ENCODE results near the gene SLC26A6.

The SLC26A6 gene

DNA sequence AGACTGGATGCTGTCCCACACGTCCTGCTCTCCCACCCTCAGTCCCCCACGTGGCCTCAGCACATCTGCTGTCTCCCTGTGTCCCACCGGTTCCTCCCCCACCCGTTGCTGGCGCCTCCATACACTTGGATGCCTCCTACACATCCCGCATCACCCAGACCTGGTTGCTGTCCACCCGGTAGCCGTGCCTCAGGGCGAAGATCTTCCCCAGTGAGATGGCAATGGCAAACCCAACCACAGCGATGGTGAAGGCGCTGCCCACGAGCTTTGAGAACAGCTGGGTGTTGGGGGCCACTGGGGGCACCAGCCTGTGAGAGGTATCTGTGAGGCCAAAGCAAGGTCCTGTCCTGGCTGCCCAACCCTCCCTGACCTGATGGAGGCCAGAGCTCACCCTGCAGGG, 4.4 kb downstream of the SLC26A6 start:
- DNase-seq: no peak

GRCh38 chr3:48630407-48630806, 4.9 kb downstream of the SLC26A6 start:
- no peak for DNase-seq

GRCh38 chr3:48629894-48630293, 5.4 kb downstream of the SLC26A6 start:
- no peak for DNase-seq

- DNase-seq: no peak
Measured at GRCh38 chr3:48628277-48629017, 6.8 kb downstream of the SLC26A6 start.

- no peak for DNase-seq
Measured at GRCh38 chr3:48625600-48625999, 9.7 kb downstream of the SLC26A6 start.

- no peak for DNase-seq
Measured at GRCh38 chr3:48624767-48625166, 10.5 kb downstream of the SLC26A6 start.

GRCh38 chr3:48623851-48624547, 11.3 kb downstream of the SLC26A6 start:
- no peak for DNase-seq

GRCh38 chr3:48621461-48621869, 13.8 kb downstream of the SLC26A6 start, which contains the start of gene TMEM89:
Gene TMEM89, minus strand, starts transcription at chr3:48621769. Its CDS starts 13 bp downstream, at chr3:48621756.
- DNase-seq: no peak

DNA sequence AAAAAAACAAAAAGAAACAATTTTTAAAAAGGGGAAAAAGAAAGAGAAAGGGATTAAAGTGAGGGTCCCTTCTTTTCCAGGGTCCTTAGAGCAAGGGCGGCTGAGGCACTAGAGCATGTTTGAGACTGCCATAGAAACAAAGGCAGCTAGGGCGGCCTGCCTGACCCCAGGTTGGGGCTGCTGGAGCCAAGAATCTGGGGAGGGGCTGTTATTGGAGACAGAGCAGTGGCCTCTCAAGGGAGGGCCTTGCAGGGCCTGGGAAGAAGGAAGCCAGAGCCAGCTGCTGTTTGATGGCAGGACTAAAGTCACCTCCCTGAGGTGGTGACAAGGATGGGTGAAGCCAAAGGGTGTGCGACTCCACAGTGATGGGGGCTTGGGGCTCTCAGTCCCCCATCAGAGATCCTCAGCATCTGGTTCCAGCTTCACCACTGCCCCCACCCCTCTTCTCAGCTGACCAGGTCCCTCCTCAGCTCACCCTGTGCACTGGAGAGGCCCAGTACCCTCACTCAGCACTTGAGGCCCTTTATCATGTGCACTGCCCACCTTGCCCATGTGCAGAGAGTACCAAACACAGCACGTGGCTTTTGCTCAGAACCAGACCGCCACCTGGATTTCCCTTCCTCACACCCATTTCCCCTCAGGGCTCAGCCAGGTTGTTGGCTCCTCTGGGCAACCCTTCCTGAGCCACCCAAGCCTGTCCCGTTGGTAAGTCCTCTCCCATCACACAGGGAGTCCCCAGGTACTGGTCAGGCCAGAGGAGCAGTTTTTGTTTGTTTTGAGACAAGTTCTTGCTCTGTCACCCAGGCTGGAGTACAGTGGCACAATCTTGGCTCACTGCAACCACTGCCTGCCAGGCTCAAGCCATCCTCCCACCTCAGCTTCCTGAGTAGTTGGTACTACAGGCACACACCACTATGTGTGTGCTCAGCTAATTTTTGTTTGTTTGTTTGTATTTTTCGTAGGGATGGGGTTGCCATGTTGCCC, 15.4 kb downstream of the SLC26A6 start:
- DNase-seq: no peak

GRCh38 chr3:48617559-48617958, 17.7 kb downstream of the SLC26A6 start:
- DNase-seq: no peak

GRCh38 chr3:48614044-48614443, 21.2 kb downstream of the SLC26A6 start:
- DNase-seq: peak; percentile 76

DNA sequence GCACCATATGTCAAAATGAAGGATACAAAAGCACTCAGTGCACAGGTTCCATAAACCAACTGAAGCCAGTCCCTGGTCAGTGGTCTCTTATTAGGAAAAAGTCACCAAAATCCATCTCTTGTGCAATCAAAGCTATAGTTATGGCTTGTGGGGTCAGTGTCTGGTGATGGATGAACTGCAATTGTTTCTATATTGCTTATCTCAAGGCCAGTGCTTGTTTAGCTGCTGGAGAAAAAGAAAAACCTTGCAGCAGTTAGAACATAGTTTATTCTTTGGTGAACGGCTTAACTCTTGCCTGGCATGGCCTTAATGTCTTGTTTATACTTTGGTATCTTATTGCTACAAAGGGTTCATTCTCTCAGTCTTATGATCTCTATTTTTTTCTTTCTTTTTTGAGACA, 23.0 kb downstream of the SLC26A6 start:
- no peak for DNase-seq

DNA sequence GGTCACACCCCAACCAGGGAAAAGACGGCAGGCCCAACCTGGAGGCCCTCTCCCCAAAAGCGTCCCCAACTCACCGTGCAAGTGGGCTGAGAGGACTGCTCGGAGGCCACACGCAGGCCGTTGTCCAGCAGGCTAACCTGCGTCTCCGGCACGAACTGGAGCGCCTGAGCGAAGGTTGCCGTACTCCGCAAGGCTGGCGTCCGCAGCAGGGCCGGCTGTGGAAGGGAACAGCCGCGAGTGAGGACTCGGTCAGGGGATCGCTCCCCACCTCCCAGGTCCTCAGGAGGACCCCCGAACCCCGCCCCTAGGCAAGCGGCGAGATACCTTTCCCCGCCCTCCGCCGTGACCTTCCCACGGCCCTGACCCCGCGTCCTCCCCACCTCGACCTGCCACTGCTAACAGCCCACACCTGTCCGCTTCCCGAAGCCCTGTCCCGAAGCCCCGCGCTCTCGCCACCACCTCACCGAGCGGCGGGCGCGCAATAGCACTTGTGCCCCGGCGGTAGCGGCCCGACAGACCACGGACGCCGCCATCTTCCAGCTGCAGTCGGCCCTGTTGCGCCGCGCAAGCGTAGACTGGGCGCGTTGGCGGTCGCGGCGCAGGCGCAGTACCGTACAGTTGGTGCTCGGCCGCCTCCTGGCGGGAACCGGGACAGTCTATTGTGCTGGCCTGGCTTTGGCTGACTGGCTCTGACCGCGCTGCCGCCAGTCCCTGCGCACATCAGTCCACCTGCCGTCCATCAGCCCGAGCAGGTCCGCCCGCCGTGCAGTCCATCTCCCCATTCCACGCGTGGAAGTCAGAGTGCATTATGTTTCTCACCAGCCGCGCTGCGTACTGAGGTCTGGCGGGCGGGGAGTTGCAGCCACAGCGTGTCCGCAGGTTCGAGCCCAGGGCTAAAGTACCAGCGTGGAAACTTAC, 25.9 kb downstream of the SLC26A6 start, which contains the start of gene UQCRC1:
TSS of gene UQCRC1 (minus strand) at position 559 of the 918 bp plus-strand sequence. CDS start at position 533, 26 bp downstream.
- peak; percentile 95 for DNase-seq

DNA sequence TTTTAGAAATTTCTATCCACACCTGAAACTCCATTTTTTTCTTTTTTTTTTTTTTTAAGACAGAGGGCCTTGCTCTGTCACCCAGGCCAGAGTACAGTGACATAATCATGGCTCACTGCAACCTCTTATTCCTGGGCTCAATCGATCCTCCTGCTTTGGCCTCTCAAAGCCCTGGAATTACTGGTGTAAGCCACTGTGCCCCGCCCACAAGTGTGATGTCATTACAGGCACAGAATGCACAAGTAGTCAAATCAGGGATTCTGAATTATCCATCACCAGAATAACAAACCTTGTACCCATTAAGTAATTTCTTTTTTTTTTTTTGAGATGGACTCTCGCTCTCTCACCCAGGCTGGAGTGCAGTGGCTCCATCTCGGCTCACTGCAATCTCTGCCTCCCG, 27.7 kb downstream of the SLC26A6 start:
- no peak for DNase-seq

GRCh38 chr3:48601622-48601994, 33.7 kb downstream of the SLC26A6 start:
- no peak for DNase-seq

- DNase-seq: no peak
Measured at GRCh38 chr3:48600711-48601621, 34.3 kb downstream of the SLC26A6 start.

DNA sequence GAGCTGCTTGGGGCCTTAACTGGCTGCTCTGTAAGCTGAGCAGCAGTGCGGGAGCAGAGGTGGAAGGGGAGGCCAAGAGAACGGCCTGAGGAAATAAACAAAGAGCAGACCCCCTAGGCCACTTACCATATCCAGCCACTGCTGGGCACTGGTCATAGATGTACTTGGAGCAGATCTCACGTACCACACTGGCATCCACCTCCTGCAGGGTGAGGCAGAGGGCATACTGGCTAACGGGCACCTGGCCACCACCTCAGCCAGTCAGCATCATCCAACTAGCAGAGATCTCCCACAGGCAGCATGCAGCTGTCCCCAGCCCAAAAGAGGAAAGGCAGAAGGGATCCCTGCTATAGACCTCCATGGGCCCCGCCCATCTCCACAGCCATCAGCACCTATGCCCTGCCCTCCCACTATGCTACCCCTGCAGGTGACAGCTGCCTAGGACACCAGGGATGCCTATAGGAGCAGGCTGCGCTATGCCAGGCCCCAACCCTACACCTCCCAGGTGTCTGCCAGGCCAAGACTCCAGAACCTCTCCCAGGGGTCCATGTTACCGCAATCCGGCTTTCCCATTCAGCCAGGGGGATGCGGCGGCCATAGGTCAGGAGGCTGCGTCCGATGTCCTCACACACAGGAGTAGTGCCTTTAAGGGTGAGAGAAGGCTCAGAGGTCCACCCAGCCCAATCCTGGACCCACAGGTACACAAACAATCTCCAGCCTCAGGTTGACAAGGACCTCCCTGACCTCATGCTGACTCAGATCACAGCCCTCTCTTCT, 35.6 kb downstream of the SLC26A6 start:
- no peak for DNase-seq

DNA sequence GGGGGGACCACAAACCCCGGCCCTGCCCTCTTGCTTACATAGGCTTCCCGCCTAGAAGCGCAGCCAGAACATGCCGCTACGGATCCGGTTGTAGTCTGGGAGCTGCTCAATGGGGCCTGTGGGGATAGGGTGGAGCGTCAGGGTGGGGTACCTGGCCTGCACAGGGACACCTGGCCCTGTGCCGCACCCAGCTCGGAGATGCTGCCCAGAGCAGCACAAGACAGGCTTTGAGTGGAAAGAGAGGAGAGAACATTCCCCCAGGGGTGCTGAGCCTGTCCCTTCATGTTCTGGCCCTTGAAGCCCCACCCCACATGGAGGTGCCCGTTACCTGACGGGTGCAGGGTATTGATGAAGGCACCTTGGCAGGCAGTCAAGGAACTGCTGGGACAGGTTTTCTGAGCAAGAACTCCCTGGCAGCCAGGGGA, 36.2 kb downstream of the SLC26A6 start:
- no peak for DNase-seq

DNA sequence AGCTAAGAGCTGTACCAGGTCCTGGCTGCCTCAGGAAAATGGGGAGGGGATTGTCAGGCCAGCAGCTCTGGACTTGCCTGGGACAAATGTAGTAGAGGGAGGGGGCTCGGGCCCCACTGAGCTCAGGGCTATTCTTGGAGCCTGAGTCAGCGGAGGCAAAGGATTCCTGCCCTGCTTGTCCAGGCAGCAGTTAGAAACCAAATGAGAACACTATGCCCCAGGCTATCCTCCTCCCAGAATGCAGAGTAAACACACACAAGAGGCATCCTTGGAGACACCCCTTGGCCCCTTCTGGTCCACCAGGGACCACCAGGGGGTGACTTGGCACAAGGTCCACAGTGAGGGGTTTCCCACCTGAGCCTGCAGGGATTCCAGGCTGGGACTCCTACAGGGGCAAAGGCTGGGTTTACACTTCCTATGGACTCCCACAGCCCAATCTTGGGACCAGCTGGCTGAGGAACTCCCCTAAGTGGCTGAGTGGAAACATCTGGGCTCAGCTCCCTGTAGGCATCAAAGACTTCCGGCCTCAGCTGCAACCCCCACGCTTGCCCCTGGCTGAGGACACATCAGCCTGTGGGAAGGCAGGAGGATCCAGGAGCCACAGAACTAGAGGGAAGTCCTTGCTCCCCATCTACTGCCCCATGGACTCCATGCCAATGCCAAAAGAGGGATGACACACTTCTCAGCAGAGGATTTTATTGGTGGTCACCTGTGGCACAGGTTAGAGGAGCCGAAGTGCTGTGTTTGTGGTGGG, 36.8 kb downstream of the SLC26A6 start:
- no peak for DNase-seq

Data from activated CD4-positive, alpha-beta T cell treated with anti-CD3 and anti-CD28 coated beads, Interleukin-2, amount 50 U/mL, for 16 hours (primary cell).